OCI-LY1 (cell line): ENCODE data around the gene VAV3.

Source experiments
- H2AFZ ChIP-seq: fragments of 200-600 bp; sonication (generic), shearing (Covaris generic); 2 replicates; pipeline ENCODE4 v1.6.0; 2014; ENCODE audit warnings: antibody characterized with exemption, mild to moderate bottlenecking, low read length
- H3F3A ChIP-seq: fragments of 200-600 bp; sonication (generic), shearing (Covaris generic); 2 replicates; pipeline ENCODE4 v1.6.0; 2014; ENCODE audit warnings: mild to moderate bottlenecking, antibody characterized with exemption, low read length, moderate library complexity; ENCODE audit not compliant: insufficient read depth
- H3K27ac ChIP-seq: fragments of 200-600 bp; sonication (generic); 2 replicates; pipeline ENCODE4 v1.5.1; 2014; ENCODE audit warnings: low read length, mixed run types, mild to moderate bottlenecking, low read depth; ENCODE audit not compliant: poor library complexity, severe bottlenecking
- H3K27me3 ChIP-seq: fragments of 200-600 bp; sonication (generic); 2 replicates; pipeline ENCODE4 v1.6.0; 2014; ENCODE audit warnings: antibody characterized with exemption, mild to moderate bottlenecking, low read length, moderate library complexity; ENCODE audit not compliant: insufficient read depth
- H3K36me3 ChIP-seq: fragments of 200-600 bp; sonication (generic); 2 replicates; pipeline ENCODE4 v1.6.1; 2014; ENCODE audit warnings: mild to moderate bottlenecking, antibody characterized with exemption, low read length, moderate library complexity, mixed read lengths; ENCODE audit not compliant: insufficient read depth
- H3K4me1 ChIP-seq: fragments of 200-600 bp; sonication (generic); 2 replicates; pipeline ENCODE4 v1.5.1; 2014; ENCODE audit warnings: mild to moderate bottlenecking, low read length, moderate library complexity; ENCODE audit not compliant: insufficient read depth, severe bottlenecking
- H3K4me2 ChIP-seq: fragments of 200-600 bp; sonication (generic), shearing (Covaris generic); 2 replicates; pipeline ENCODE4 v1.6.1; 2014; ENCODE audit warnings: low read length
- H3K4me3 ChIP-seq: fragments of 200-600 bp; sonication (generic); 2 replicates; pipeline ENCODE4 v1.5.1; 2014; ENCODE audit warnings: low read length, low read depth, mild to moderate bottlenecking, mixed read lengths; ENCODE audit not compliant: poor library complexity, severe bottlenecking
- H3K79me2 ChIP-seq: fragments of 200-600 bp; shearing (Covaris generic); 2 replicates; pipeline ENCODE4 v1.6.1; 2016; ENCODE audit warnings: mixed run types, low read length, mixed read lengths; ENCODE audit not compliant: insufficient read depth
- H3K9ac ChIP-seq: fragments of 200-600 bp; sonication (generic), shearing (Covaris generic); 2 replicates; pipeline ENCODE4 v1.6.1; 2014; ENCODE audit warnings: mild to moderate bottlenecking, low read length, mixed read lengths
- H3K9me2 ChIP-seq: fragments of 200-600 bp; sonication (generic), shearing (Covaris generic); 2 replicates; pipeline ENCODE4 v1.6.1; 2014; ENCODE audit warnings: low read depth, mild to moderate bottlenecking, low read length, mixed read lengths
- H3K9me3 ChIP-seq: fragments of 200-600 bp; shearing (Covaris generic); 2 replicates; pipeline ENCODE4 v1.6.1; 2014; ENCODE audit warnings: low read length, mixed read lengths
- H4K20me1 ChIP-seq: fragments of 200-600 bp; sonication (generic), shearing (Covaris generic); 2 replicates; pipeline ENCODE4 v1.6.0; 2016; ENCODE audit warnings: mild to moderate bottlenecking, low read length; ENCODE audit not compliant: insufficient read depth
- CTCF ChIP-seq: fragments of 200-600 bp; sonication (generic), shearing (Covaris generic); IDR thresholded peaks from 2 replicates; pipeline ENCODE4 v1.5.1; 2017; ENCODE audit warnings: mild to moderate bottlenecking, antibody characterized with exemption, low read length, moderate library complexity, mixed read lengths
- EZH2 ChIP-seq: fragments of 200-600 bp; sonication (generic), shearing (Covaris generic); IDR thresholded peaks from 2 replicates; pipeline ENCODE4 v1.8.0; 2017; ENCODE audit warnings: borderline replicate concordance, mixed run types, mild to moderate bottlenecking, antibody characterized with exemption, low read length, moderate library complexity, mixed read lengths

VAV3 gene

DNA sequence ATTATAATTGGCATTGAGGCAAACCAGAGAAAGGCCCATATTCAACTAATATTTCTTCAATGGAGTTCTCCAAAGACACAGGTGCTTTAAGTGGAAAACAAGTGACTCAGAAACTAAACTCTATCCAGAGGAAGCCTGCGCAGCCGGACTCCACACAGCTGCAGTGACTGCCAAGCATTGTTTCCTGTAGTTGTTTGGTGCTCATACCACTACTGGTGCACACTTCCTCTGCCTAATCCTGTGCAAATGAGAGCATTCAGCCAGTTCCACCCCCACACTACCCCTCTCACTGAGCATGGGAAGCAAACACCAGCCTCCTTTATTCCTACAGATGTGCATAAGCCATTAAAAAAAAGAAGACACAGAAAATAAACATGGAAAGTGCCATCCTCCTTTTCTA, 102.9 kb downstream of the VAV3 start:
- Histone ChIP-seq H3K36me3 (no peaks in the 10 kb centered on the region), H3K4me2 (peak overlapping the region; percentile 6; the same call in 1 of the 2 replicates), H3K4me3 (peak overlapping the region; percentile 2), H2AFZ (no peak overlapping the region), H3F3A (no peaks in the 10 kb centered on the region), H3K9ac (no peak overlapping the region; the same call in 1 of the 2 replicates), H4K20me1 (no peaks in the 10 kb centered on the region), H3K79me2 (no peaks in the 10 kb centered on the region), H3K4me1 (peaks cover 81% of the 10 kb centered on the region), H3K9me3 (no peaks in the 10 kb centered on the region), H3K9me2 (no peaks in the 10 kb centered on the region), H3K27ac (peak overlapping the region; percentile 90), H3K27me3 (no peaks in the 10 kb centered on the region)
- TF ChIP-seq CTCF (no peak), EZH2 (no peak)

DNA sequence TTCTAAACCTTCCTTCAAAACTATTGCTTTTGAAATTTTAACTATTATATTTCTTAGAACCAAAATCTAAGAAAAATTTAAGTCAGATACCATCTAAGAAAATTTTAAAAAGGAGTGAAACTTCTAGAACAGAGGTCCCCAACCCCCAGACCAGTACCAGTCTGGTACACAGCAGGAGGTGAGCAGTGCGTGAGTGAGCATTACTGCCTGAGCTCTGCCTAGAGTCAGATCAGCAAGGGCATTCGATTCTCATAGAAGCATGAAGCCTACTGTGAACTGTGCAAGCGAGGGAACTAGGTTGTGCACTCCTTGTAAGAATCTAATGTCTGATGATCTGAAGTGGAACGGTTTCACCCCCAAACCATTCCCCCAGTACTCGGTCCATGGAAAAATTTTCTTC, 106.7 kb downstream of the VAV3 start:
- Histone ChIP-seq H4K20me1 (no peaks in the 10 kb centered on the region), H3K4me1 (peaks cover 47% of the 10 kb centered on the region), H3K9me2 (no peaks in the 10 kb centered on the region), H3K4me3 (no peak overlapping the region), H3K4me2 (no peak overlapping the region), H3F3A (no peaks in the 10 kb centered on the region), H3K9ac (no peak overlapping the region), H3K27me3 (no peaks in the 10 kb centered on the region), H3K9me3 (no peaks in the 10 kb centered on the region), H3K79me2 (no peaks in the 10 kb centered on the region), H3K36me3 (no peaks in the 10 kb centered on the region), H3K27ac (no peak overlapping the region), H2AFZ (no peak overlapping the region)
- no peak for TF ChIP-seq CTCF
- no peak for TF ChIP-seq EZH2

GRCh38 chr1:107851418-107851817, 113.6 kb downstream of the VAV3 start:
- H3K4me2 ChIP-seq, result no peak overlapping the region
- H3K4me1 ChIP-seq, result peaks cover 12% of the 10 kb centered on the region
- no peak overlapping the region for H3K27ac ChIP-seq
- H3K36me3 ChIP-seq, result no peaks in the 10 kb centered on the region
- H3K27me3 ChIP-seq, result no peaks in the 10 kb centered on the region
- H4K20me1 ChIP-seq, result no peaks in the 10 kb centered on the region
- H3K79me2 ChIP-seq, result no peaks in the 10 kb centered on the region
- H3K9me2 ChIP-seq, result no peaks in the 10 kb centered on the region
- H2AFZ ChIP-seq, result no peak overlapping the region
- H3K9me3 ChIP-seq, result no peaks in the 10 kb centered on the region
- no peak overlapping the region for H3K4me3 ChIP-seq
- TF ChIP-seq EZH2 (no peak), CTCF (no peak)
- H3F3A ChIP-seq, result no peaks in the 10 kb centered on the region
- H3K9ac ChIP-seq, result no peak overlapping the region
